Measurements from ENCODE around the gene CLIP4.

CLIP4 gene

DNA sequence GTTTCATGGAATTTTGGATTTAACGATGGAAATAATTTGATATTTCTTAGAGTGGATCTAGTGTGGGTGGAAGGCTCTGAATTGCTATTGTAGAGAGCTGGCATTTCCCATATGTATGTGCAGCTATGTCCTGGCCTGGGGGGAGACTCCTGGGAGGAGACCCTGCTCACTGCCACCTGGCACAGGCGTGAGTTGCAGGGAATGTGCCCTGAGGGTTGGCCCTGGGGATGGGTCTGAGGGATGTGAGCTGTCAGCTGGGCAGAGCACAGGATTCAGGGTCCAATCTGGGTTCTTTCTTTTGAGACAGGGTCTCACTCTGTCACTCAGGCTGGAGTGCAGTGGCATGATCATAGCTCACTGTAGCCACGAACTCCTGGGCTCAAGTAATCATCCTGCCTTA, 120.2 kb downstream of the CLIP4 start:
- no peaks in the 10 kb centered on the region for H3K27me3 ChIP-seq (ENCODE audit: insufficient read depth, low read depth, severe bottlenecking)

DNA sequence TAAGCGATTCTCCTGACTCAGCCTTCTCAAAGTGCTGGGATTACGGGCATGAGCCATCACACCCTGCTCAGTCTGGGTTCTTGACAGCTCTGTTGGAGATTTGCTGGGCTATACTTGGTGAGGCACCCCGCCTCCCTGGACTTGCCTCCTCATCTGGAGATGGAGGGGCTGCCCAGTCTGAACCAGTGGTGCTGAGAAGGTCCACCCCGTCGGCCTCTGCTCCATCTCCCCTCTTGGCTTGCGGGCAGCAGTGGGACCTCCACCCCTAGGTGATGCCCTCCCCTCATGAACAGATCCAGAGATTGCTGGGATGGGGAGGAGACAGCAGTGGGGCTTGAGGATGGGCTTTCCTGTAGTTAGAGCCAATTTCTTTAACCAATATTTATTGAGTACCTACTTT, 120.9 kb downstream of the CLIP4 start:
- Histone ChIP-seq H3K4me3 (ENCODE audit: low read depth, low read length) (no peak overlapping the region), H3K9me3 (ENCODE audit: severe bottlenecking) (no peaks in the 10 kb centered on the region), H3K27ac (no peak overlapping the region), H3K27me3 (ENCODE audit: insufficient read depth, low read depth, severe bottlenecking) (no peaks in the 10 kb centered on the region), H3K36me3 (no peaks in the 10 kb centered on the region)
- TF ChIP-seq, protein P1, sequence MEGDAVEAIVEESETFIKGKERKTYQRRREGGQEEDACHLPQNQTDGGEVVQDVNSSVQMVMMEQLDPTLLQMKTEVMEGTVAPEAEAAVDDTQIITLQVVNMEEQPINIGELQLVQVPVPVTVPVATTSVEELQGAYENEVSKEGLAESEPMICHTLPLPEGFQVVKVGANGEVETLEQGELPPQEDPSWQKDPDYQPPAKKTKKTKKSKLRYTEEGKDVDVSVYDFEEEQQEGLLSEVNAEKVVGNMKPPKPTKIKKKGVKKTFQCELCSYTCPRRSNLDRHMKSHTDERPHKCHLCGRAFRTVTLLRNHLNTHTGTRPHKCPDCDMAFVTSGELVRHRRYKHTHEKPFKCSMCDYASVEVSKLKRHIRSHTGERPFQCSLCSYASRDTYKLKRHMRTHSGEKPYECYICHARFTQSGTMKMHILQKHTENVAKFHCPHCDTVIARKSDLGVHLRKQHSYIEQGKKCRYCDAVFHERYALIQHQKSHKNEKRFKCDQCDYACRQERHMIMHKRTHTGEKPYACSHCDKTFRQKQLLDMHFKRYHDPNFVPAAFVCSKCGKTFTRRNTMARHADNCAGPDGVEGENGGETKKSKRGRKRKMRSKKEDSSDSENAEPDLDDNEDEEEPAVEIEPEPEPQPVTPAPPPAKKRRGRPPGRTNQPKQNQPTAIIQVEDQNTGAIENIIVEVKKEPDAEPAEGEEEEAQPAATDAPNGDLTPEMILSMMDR (IDR thresholded peaks at IDR 0.05; ENCODE audit: low read depth, low read length), result no peak
- no peak for DNase-seq

More for the DNA sequence above, 120.2 kb downstream of the CLIP4 start:
- Histone ChIP-seq H3K27ac (no peak overlapping the region), H3K4me3 (ENCODE audit: low read depth, low read length) (no peak overlapping the region), H3K36me3 (no peaks in the 10 kb centered on the region), H3K9me3 (ENCODE audit: severe bottlenecking) (no peaks in the 10 kb centered on the region)
- DNase-seq, result no peak
- TF ChIP-seq, protein P1 (IDR thresholded peaks at IDR 0.05; ENCODE audit: low read depth, low read length), result no peak

DNA sequence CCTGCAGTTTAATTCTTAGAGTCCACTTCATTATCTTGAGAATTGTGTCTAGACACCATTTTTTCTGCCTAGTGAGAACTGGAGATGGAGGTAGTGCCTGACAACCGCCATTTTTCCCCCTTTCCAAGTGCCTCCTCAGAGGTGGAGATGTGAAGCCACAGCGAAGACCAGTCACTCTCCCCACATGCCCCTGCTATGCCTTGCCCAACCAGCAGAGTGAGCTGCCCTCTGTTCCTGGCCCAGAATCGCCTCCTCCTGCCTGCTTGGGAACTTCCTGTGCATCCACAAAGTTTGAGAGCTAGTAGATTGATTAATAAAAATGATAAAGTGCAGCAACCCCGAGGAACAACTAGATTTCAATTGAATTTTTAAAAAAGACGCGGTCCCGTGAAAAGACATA, 123.3 kb downstream of the CLIP4 start:
- TF ChIP-seq, protein P1 (IDR thresholded peaks at IDR 0.05; ENCODE audit: low read depth, low read length), result peak; percentile 95
- H3K4me3 ChIP-seq (ENCODE audit: low read depth, low read length), result no peak overlapping the region
- peak; percentile 66 for DNase-seq
- H3K27ac ChIP-seq, result no peak overlapping the region
- H3K9me3 ChIP-seq (ENCODE audit: severe bottlenecking), result no peaks in the 10 kb centered on the region
- H3K36me3 ChIP-seq, result no peaks in the 10 kb centered on the region
- H3K27me3 ChIP-seq (ENCODE audit: insufficient read depth, low read depth, severe bottlenecking), result no peaks in the 10 kb centered on the region
